H9 (cell line): ENCODE data around the gene SEMA4D. TPM values are rescaled to one million over a fixed set of nuclear protein-coding genes. Genes with fewer than 3 reads are reported as not detected.

Experiments used
- DNase-seq: peaks from one replicate; pipeline ENCODE4 v3.0.0-alpha.2; 2017
- H2AFZ ChIP-seq: one replicate; pipeline ENCODE4 v1.6.1; 2013; ENCODE audit warnings: mild to moderate bottlenecking, low read length, control low read depth, moderate library complexity
- H2AK5ac ChIP-seq: 2 replicates; pipeline ENCODE4 v1.6.1; 2013; ENCODE audit warnings: low read length, control low read depth, mixed read lengths; ENCODE audit not compliant: insufficient read length
- H2BK120ac ChIP-seq: one replicate; pipeline ENCODE4 v1.6.1; 2013; ENCODE audit warnings: low read depth, mild to moderate bottlenecking, low read length, control low read depth, inconsistent platforms; ENCODE audit not compliant: poor library complexity, severe bottlenecking
- H2BK12ac ChIP-seq: 2 replicates; pipeline ENCODE4 v1.6.1; 2013; ENCODE audit warnings: low read length, control low read depth, mixed read lengths, low read depth; ENCODE audit not compliant: insufficient read length
- H2BK15ac ChIP-seq: 2 replicates; pipeline ENCODE4 v1.6.1; 2013; ENCODE audit warnings: low read depth, low read length, control low read depth
- H2BK20ac ChIP-seq: one replicate; pipeline ENCODE4 v1.6.1; 2013; ENCODE audit warnings: low read depth, mild to moderate bottlenecking, low read length, control low read depth, inconsistent platforms; ENCODE audit not compliant: poor library complexity, severe bottlenecking
- H2BK5ac ChIP-seq: 2 replicates; pipeline ENCODE4 v1.6.1; 2013; ENCODE audit warnings: low read length, control low read depth, mixed read lengths; ENCODE audit not compliant: insufficient read length
- H3K14ac ChIP-seq: 2 replicates; pipeline ENCODE4 v1.6.1; 2013; ENCODE audit warnings: low read length, control low read depth; ENCODE audit not compliant: insufficient read depth
- H3K18ac ChIP-seq: 2 replicates; pipeline ENCODE4 v1.6.1; 2013; ENCODE audit warnings: low read depth, mild to moderate bottlenecking, mixed read lengths, low read length, control low read depth; ENCODE audit not compliant: insufficient read length
- H3K23ac ChIP-seq: 2 replicates; pipeline ENCODE4 v1.6.1; 2013; ENCODE audit warnings: low read length, control low read depth, mixed read lengths, low read depth; ENCODE audit not compliant: insufficient read length
- H3K23me2 ChIP-seq: 2 replicates; pipeline ENCODE4 v1.6.1; 2013; ENCODE audit warnings: low read depth, mild to moderate bottlenecking, mixed read lengths, low read length, control low read depth; ENCODE audit not compliant: insufficient read length, poor library complexity, severe bottlenecking
- H3K27ac ChIP-seq: 2 replicates; pipeline ENCODE4 v1.5.1; 2013; ENCODE audit warnings: low read length, control low read depth, mixed read lengths, low read depth; ENCODE audit not compliant: insufficient read length
- H3K27me3 ChIP-seq: 2 replicates; pipeline ENCODE4 v1.6.1; 2013; ENCODE audit warnings: low read length, control low read depth, inconsistent platforms; ENCODE audit not compliant: insufficient read depth
- H3K4ac ChIP-seq: 2 replicates; pipeline ENCODE4 v1.6.1; 2013; ENCODE audit warnings: low read depth, mild to moderate bottlenecking, control low read depth, inconsistent platforms, low read length, moderate library complexity
- H3K4me1 ChIP-seq: 2 replicates; pipeline ENCODE4 v1.6.1; 2013; ENCODE audit warnings: low read length, control low read depth, inconsistent platforms; ENCODE audit not compliant: insufficient read depth
- H3K4me2 ChIP-seq: 2 replicates; pipeline ENCODE4 v1.6.1; 2013; ENCODE audit warnings: low read length, control low read depth, mixed read lengths; ENCODE audit not compliant: insufficient read length, insufficient read depth
- H3K56ac ChIP-seq: 2 replicates; pipeline ENCODE4 v1.6.1; 2013; ENCODE audit warnings: low read depth, mild to moderate bottlenecking, mixed read lengths, low read length, control low read depth; ENCODE audit not compliant: insufficient read length
- H3K79me1 ChIP-seq: 2 replicates; pipeline ENCODE4 v1.6.1; 2013; ENCODE audit warnings: low read depth, mild to moderate bottlenecking, moderate library complexity, low read length, control low read depth, inconsistent platforms; ENCODE audit not compliant: insufficient read depth, poor library complexity, severe bottlenecking
- H3K79me2 ChIP-seq: 2 replicates; pipeline ENCODE4 v1.6.1; 2013; ENCODE audit warnings: low read length, control low read depth, inconsistent platforms; ENCODE audit not compliant: insufficient read depth
- H3K9ac ChIP-seq: 2 replicates; pipeline ENCODE4 v1.6.1; 2013; ENCODE audit warnings: low read length, control low read depth, mixed read lengths; ENCODE audit not compliant: insufficient read length; ENCODE audit errors: extremely low read depth
- H3K9me3 ChIP-seq: one replicate; pipeline ENCODE4 v1.6.1; 2013; ENCODE audit warnings: low read depth, low read length, inconsistent platforms; ENCODE audit not compliant: control insufficient read depth
- H3T11ph ChIP-seq: one replicate; pipeline ENCODE4 v1.6.1; 2013; ENCODE audit warnings: mild to moderate bottlenecking, low read length, control low read depth, inconsistent platforms
- H4K20me1 ChIP-seq: one replicate; pipeline ENCODE4 v1.6.1; 2013; ENCODE audit not compliant: control insufficient read depth, insufficient read length, insufficient read depth
- H4K5ac ChIP-seq: 2 replicates; pipeline ENCODE4 v1.6.1; 2013; ENCODE audit warnings: low read depth, mild to moderate bottlenecking, mixed read lengths, low read length, control low read depth; ENCODE audit not compliant: insufficient read length
- H4K8ac ChIP-seq: replicated peaks from 2 replicates; pipeline ENCODE4 v1.6.1; 2013; ENCODE audit warnings: low read length, control low read depth, mixed read lengths, low read depth; ENCODE audit not compliant: insufficient read length
- H4K91ac ChIP-seq: 2 replicates; pipeline ENCODE4 v1.6.1; 2013; ENCODE audit warnings: low read depth, mild to moderate bottlenecking, moderate library complexity, mixed read lengths, low read length, control low read depth; ENCODE audit not compliant: insufficient read length
- H3K27ac Mint-ChIP-seq, 3 experiments: 2 replicates in 2 of 3; 3 replicates in 1 of 3; pipeline ENCODE4 v1.8.0; 2020 to 2021; ENCODE audit warnings: mixed read lengths in 3 of 3, mild to moderate bottlenecking in 1 of 3, moderate library complexity in 1 of 3
- H3K27me3 Mint-ChIP-seq: 2 replicates; pipeline ENCODE4 v1.8.0; 2021; ENCODE audit warnings: low read depth, mild to moderate bottlenecking, moderate library complexity, mixed read lengths
- H3K36me3 Mint-ChIP-seq, 3 experiments: 2 replicates in 2 of 3; 3 replicates in 1 of 3; pipeline ENCODE4 v1.8.0; 2020 to 2021; ENCODE audit warnings: low read depth in 3 of 3, mixed read lengths in 3 of 3; ENCODE audit not compliant: insufficient read depth in 1 of 3
- H3K4me1 Mint-ChIP-seq, 2 experiments: 2 replicates each; pipeline ENCODE4 v1.8.0; 2020; ENCODE audit warnings: mixed read lengths in 2 of 2
- H3K4me3 Mint-ChIP-seq, 2 experiments: 2 replicates in 1 of 2; 3 replicates in 1 of 2; pipeline ENCODE4 v1.8.0; 2020 to 2021; ENCODE audit warnings: mild to moderate bottlenecking in 2 of 2, mixed read lengths in 2 of 2, moderate library complexity in 1 of 2
- H3K9me3 Mint-ChIP-seq, 2 experiments: 2 replicates in 1 of 2; 3 replicates in 1 of 2; pipeline ENCODE4 v1.8.0; 2020; ENCODE audit warnings: mild to moderate bottlenecking in 2 of 2, mixed read lengths in 2 of 2, moderate library complexity in 1 of 2
- CTCF ChIP-seq: fragments of 200-600 bp; sonication (generic); conservative IDR thresholded peaks from 3 replicates; pipeline ENCODE4 v1.8.0; 2021; ENCODE audit warnings: antibody characterized with exemption, mild to moderate bottlenecking
- WGBS: extraction: QIAGEN DNeasy Blood & Tissue Kit; methylation state at CpG from one replicate; pipeline ENCODE4 v1.1.7; 2013; ENCODE audit warnings: missing lambda C conversion rate, low lambda C conversion rate, mixed read lengths; ENCODE audit not compliant: insufficient read length; ENCODE audit errors: extremely low coverage; 5-methylcytosine and 5-hydroxymethylcytosine counted together
- total RNA-seq: library from RNA; stranded (reverse); gene quantifications from 2 replicates; pipeline ENCODE4 v1.2.1, GENCODE V29; 2021

Gene SEMA4D
- total RNA-seq, 1 experiment from 2014 or later, result 47.2 TPM

GRCh38 chr9:89462199-89462598, 35.7 kb downstream of the SEMA4D start:
- Histone ChIP-seq H3K79me2 (peaks cover 4% of the 10 kb centered on the region; the same call in 1 of the 2 replicates), H3K23ac (no peak overlapping the region), H2BK5ac (no peak overlapping the region), H4K20me1 (peaks cover 4% of the 10 kb centered on the region), H3K9me3 (no peaks in the 10 kb centered on the region), H2BK120ac (no peak overlapping the region), H3K79me1 (no peaks in the 10 kb centered on the region), H2BK20ac (no peak overlapping the region), H3K27me3 (no peaks in the 10 kb centered on the region), H4K91ac (no peak overlapping the region), H3K4me2 (no peak overlapping the region), H3K14ac (no peak overlapping the region), H3K23me2 (no peaks in the 10 kb centered on the region), H3K4me1 (peaks cover 14% of the 10 kb centered on the region; the same call in 1 of the 2 replicates), H3K27ac (no peak overlapping the region), H2AFZ (no peak overlapping the region), H2BK15ac (no peak overlapping the region), H2BK12ac (no peak overlapping the region), H3K56ac (no peak overlapping the region), H3T11ph (no peak overlapping the region), H4K8ac (no peak overlapping the region), H4K5ac (no peak overlapping the region), H3K4ac (no peak overlapping the region), H3K18ac (no peak overlapping the region), H2AK5ac (no peak overlapping the region), H3K9ac (no peak overlapping the region)
- Mint-ChIP-seq H3K4me3 (no peak overlapping the region), H3K9me3 (0 out of 5 replicates have a peak, but pooled peaks cover 0 to 2% of the 10 kb centered on the region in 2 experiments), H3K27me3 (no peaks in the 10 kb centered on the region), H3K4me1 (peaks cover 65 to 73% of the 10 kb centered on the region in 2 experiments), H3K36me3 (peaks cover 2 to 28% (median 3%) of the 10 kb centered on the region in 3 experiments; a peak in 5 of 7 replicates), H3K27ac (peak overlapping the region in 2 of 3 experiments; percentile 74 to 88; a peak in 5 of 7 replicates)
- WGBS, result no CpG with 5 or more reads among the region's 5 CpGs
- no peak for TF ChIP-seq CTCF
- no peak for DNase-seq
